ENCODE results near the gene NRCAM.

The NRCAM gene

DNA sequence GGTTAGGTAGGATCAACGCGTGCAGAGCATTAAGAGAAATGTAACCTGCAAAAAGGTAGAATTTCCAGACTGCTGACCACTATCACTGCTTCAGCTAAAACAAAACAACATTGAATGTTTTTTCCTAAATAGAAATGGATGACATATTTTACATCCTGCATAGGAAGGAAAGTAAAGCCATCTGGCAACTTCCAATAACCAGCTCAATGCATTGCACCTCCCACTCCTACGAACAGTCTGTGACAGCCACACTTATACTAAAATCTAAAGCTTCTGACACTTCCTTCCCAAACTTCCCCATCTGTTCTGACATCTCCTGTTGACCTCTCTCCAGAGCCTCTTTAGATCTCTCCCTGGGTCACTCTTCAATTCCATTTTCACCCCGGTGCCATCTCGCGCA lies 47.1 kb downstream of the NRCAM start:
- Histone ChIP-seq H2AFZ (ENCODE audit: low read length) (no peak overlapping the region), H3K4me2 (ENCODE audit: low read depth, low read length) (no peak overlapping the region), H3K9me2 (replicated peaks; ENCODE audit: insufficient read depth, low read length) (no peaks in the 10 kb centered on the region), H3K79me2 (ENCODE audit: low read length) (no peaks in the 10 kb centered on the region), H4K20me1 (ENCODE audit: insufficient read depth, low read length) (no peaks in the 10 kb centered on the region), H3K4me1 (ENCODE audit: low read length) (no peaks in the 10 kb centered on the region), H3K9ac (ENCODE audit: low read length) (no peak overlapping the region), H3K36me3 (replicated peaks; ENCODE audit: insufficient read depth, low read length) (no peaks in the 10 kb centered on the region), H3K9me3 (replicated peaks; ENCODE audit: insufficient read depth, low read length) (no peaks in the 10 kb centered on the region), H3K27ac (ENCODE audit: low read length) (no peak overlapping the region), H3K4me3 (ENCODE audit: low read length) (no peak overlapping the region), H3K27me3 (replicated peaks; ENCODE audit: insufficient read depth, low read length) (no peaks in the 10 kb centered on the region), H3F3A (ENCODE audit: insufficient read depth, low read length) (no peaks in the 10 kb centered on the region)
- DNase-seq: no peak
- TF ChIP-seq EZH2 (optimal IDR thresholded peaks at IDR 0.05; ENCODE audit: low read depth, low read length): no peak
- no peak for TF ChIP-seq EZH2phosphoT487 (IDR thresholded peaks at IDR 0.05; ENCODE audit: low read length)
- TF ChIP-seq, protein P1, sequence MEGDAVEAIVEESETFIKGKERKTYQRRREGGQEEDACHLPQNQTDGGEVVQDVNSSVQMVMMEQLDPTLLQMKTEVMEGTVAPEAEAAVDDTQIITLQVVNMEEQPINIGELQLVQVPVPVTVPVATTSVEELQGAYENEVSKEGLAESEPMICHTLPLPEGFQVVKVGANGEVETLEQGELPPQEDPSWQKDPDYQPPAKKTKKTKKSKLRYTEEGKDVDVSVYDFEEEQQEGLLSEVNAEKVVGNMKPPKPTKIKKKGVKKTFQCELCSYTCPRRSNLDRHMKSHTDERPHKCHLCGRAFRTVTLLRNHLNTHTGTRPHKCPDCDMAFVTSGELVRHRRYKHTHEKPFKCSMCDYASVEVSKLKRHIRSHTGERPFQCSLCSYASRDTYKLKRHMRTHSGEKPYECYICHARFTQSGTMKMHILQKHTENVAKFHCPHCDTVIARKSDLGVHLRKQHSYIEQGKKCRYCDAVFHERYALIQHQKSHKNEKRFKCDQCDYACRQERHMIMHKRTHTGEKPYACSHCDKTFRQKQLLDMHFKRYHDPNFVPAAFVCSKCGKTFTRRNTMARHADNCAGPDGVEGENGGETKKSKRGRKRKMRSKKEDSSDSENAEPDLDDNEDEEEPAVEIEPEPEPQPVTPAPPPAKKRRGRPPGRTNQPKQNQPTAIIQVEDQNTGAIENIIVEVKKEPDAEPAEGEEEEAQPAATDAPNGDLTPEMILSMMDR (IDR thresholded peaks at IDR 0.05; ENCODE audit: low read length): no peak

DNA sequence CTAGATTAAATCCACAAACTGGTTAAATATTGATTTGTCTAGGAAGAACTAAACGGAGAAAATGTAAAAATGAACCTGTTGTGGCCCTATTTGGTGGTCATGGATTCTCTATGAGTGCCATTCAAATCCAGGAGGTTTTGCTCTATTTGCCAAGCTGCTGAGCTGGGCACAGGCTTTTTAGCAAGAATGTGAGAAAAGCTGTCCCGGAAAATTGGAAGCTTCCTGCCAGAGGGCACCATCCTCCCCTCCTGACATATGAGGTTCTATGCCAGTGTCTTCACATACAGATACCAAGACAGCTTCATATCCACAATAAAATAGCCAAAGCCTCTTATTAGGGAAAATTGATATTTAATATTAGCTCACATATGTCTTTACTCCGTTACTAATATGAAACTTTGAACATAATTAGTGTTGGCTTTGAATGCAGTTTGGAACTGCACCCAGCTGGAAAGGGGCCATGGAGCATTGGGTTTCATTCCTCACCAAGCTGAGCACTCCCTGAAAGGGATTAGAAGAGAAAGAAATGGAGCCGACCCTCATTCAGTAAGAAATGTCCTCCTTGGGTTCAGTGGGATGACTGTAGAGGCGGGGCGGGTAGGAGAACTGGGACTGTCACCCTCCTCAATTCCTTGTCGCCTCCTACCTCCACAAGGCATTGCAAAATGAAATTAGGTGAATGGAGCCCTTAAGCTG lies 47.8 kb downstream of the NRCAM start:
- Histone ChIP-seq H3K4me1 (ENCODE audit: low read length) (no peaks in the 10 kb centered on the region), H4K20me1 (ENCODE audit: insufficient read depth, low read length) (no peaks in the 10 kb centered on the region), H3K4me3 (ENCODE audit: low read length) (no peak overlapping the region), H3K27ac (ENCODE audit: low read length) (no peak overlapping the region), H3K79me2 (ENCODE audit: low read length) (no peaks in the 10 kb centered on the region), H2AFZ (ENCODE audit: low read length) (no peak overlapping the region), H3K4me2 (ENCODE audit: low read depth, low read length) (no peak overlapping the region), H3K9me2 (replicated peaks; ENCODE audit: insufficient read depth, low read length) (no peaks in the 10 kb centered on the region), H3K9me3 (replicated peaks; ENCODE audit: insufficient read depth, low read length) (no peaks in the 10 kb centered on the region), H3K36me3 (replicated peaks; ENCODE audit: insufficient read depth, low read length) (no peaks in the 10 kb centered on the region), H3K9ac (ENCODE audit: low read length) (no peak overlapping the region), H3K27me3 (replicated peaks; ENCODE audit: insufficient read depth, low read length) (no peaks in the 10 kb centered on the region), H3F3A (ENCODE audit: insufficient read depth, low read length) (no peaks in the 10 kb centered on the region)
- no peak for DNase-seq
- TF ChIP-seq, protein P1 (IDR thresholded peaks at IDR 0.05; ENCODE audit: low read length): no peak
- TF ChIP-seq EZH2phosphoT487 (IDR thresholded peaks at IDR 0.05; ENCODE audit: low read length): no peak
- TF ChIP-seq EZH2 (optimal IDR thresholded peaks at IDR 0.05; ENCODE audit: low read depth, low read length): no peak

DNA sequence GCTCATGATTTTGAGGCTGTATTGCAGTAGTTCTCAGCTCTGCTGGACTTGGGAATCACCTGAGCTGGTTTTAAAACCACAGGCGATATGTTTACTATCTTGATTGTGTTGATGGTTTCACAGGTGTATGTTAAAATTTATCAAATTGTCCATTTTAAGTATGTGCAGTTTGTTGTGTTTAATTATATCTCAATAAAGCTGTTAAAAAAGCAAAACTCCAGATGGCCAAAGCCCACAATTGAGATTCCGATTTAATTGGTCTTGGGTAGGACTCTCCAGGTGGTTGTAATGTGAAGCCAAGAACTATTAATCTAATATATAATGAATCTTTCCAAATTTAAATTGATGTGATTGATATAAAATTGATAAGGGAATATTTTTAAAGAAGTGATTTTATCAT lies 48.6 kb downstream of the NRCAM start:
- Histone ChIP-seq H3K9me2 (replicated peaks; ENCODE audit: insufficient read depth, low read length) (no peaks in the 10 kb centered on the region), H3K27ac (ENCODE audit: low read length) (no peak overlapping the region), H3K9me3 (replicated peaks; ENCODE audit: insufficient read depth, low read length) (no peaks in the 10 kb centered on the region), H3K79me2 (ENCODE audit: low read length) (no peaks in the 10 kb centered on the region), H3F3A (ENCODE audit: insufficient read depth, low read length) (no peaks in the 10 kb centered on the region), H3K27me3 (replicated peaks; ENCODE audit: insufficient read depth, low read length) (no peaks in the 10 kb centered on the region), H3K4me3 (ENCODE audit: low read length) (no peak overlapping the region), H4K20me1 (ENCODE audit: insufficient read depth, low read length) (no peaks in the 10 kb centered on the region), H3K36me3 (replicated peaks; ENCODE audit: insufficient read depth, low read length) (no peaks in the 10 kb centered on the region), H3K9ac (ENCODE audit: low read length) (no peak overlapping the region), H2AFZ (ENCODE audit: low read length) (no peak overlapping the region), H3K4me2 (ENCODE audit: low read depth, low read length) (no peak overlapping the region), H3K4me1 (ENCODE audit: low read length) (no peaks in the 10 kb centered on the region)
- DNase-seq: no peak
- TF ChIP-seq EZH2phosphoT487 (IDR thresholded peaks at IDR 0.05; ENCODE audit: low read length) (no peak), EZH2 (optimal IDR thresholded peaks at IDR 0.05; ENCODE audit: low read depth, low read length) (no peak)
- TF ChIP-seq, protein P1 (IDR thresholded peaks at IDR 0.05; ENCODE audit: low read length): no peak

Measured in MM.1S (cell line).